Body of pancreas (tissue), 4 donors: ENCODE data around the gene BCKDHB. TPM values are rescaled to one million over a fixed set of nuclear protein-coding genes. Genes with fewer than 3 reads are reported as not detected.

Source experiments
- ATAC-seq: fragments of 150-250 bp; one replicate; pipeline ENCODE4 v1.9.1; 2016
- DNase-seq, 4 donors: peaks; one replicate each; pipeline ENCODE4 v3.0.0-alpha.2; 2019
- H3K27ac ChIP-seq, 4 donors: fragments of 200-600 bp; sonication (generic); 1 replicate in 3 of 4; 2 replicates in 1 of 4; pipeline versions ENCODE4 v1.5.1 to v1.6.1; 2016 to 2019; ENCODE audit warnings: mild to moderate bottlenecking in 1 of 4, mixed read lengths in 1 of 4, moderate library complexity in 1 of 4
- H3K27me3 ChIP-seq, 2 donors: fragments of 200-600 bp; sonication (generic); one replicate each; pipeline ENCODE4 v1.6.0; 2016; ENCODE audit warnings: mild to moderate bottlenecking in 1 of 2
- H3K36me3 ChIP-seq, 2 donors: fragments of 200-600 bp; sonication (generic); replicated peaks in 1 of 2; 2 replicates each; pipeline ENCODE4 v1.5.1; 2016; ENCODE audit warnings: low read depth in 2 of 2; ENCODE audit not compliant: insufficient read depth in 1 of 2
- H3K4me1 ChIP-seq: fragments of 200-600 bp; sonication (generic); one replicate; pipeline ENCODE4 v1.6.0; 2016
- H3K4me3 ChIP-seq, 2 donors: fragments of 200-600 bp; sonication (generic); 1 replicate in 1 of 2; 2 replicates in 1 of 2; pipeline ENCODE4 v1.5.1; 2016 to 2019
- H3K9me3 ChIP-seq, 3 donors: fragments of 200-600 bp; sonication (generic); 1 replicate in 2 of 3; 2 replicates in 1 of 3; pipeline ENCODE4 v1.5.1; 2016
- CTCF ChIP-seq, 7 experiments: fragments of 450-650 bp in 4 of 7; fragments of 200-600 bp in 3 of 7; sonication (generic) in 3 of 7; IDR thresholded peaks; one replicate each; pipeline ENCODE4 v1.5.1; 2016 to 2019; ENCODE audit warnings: antibody characterized with exemption in 7 of 7
- POLR2A ChIP-seq, 3 donors: fragments of 450-650 bp; IDR thresholded peaks; one replicate each; pipeline ENCODE4 v1.6.1; 2016; ENCODE audit warnings: antibody characterized with exemption in 3 of 3, mild to moderate bottlenecking in 2 of 3
- WGBS, 2 donors: methylation state at CpG; one replicate each; pipeline ENCODE4 v1.1.5; 2017; 5-methylcytosine and 5-hydroxymethylcytosine counted together
- intact Hi-C: fragments of 100-400 bp; cut with DNase I; formaldehyde crosslinking; loops from one replicate; pipeline ENCODE4 v1.15.1; 2023
- total RNA-seq, 2 donors: library from RNA; depleted of rRNA; stranded (reverse); fragments of >200 nt; gene quantifications; one replicate each; pipeline ENCODE4 v1.1.0, GENCODE V29; 2016

Gene BCKDHB
- total RNA-seq, 2 donors from 2014 or later = 11.5 to 14.8 TPM

- Histone ChIP-seq H3K36me3 (no peaks in the 10 kb centered on the region), H3K4me3 (no peak overlapping the region), H3K4me1 (no peaks in the 10 kb centered on the region), H3K27ac (no peak overlapping the region), H3K27me3 (no peaks in the 10 kb centered on the region), H3K9me3 (no peaks in the 10 kb centered on the region)
- ATAC-seq (no peak), DNase-seq (no peak)
- TF ChIP-seq CTCF (IDR thresholded peaks at IDR 0.05) (no peak), POLR2A (IDR thresholded peaks at IDR 0.05) (no peak)
- 73 to 75% methylated on average over 4 of the region's 4 CpGs for WGBS, 2 donors
- intact Hi-C loops = no loop called here
Observed at GRCh38 chr6:80181352-80182081, 75.0 kb downstream of the BCKDHB start.

GRCh38 chr6:80182308-80182707 is 75.8 kb downstream of the BCKDHB start:
- ATAC-seq (no peak), DNase-seq (no peak)
- intact Hi-C loops = no loop called here
- Histone ChIP-seq H3K4me1 (no peaks in the 10 kb centered on the region), H3K27me3 (no peaks in the 10 kb centered on the region), H3K36me3 (no peaks in the 10 kb centered on the region), H3K9me3 (no peaks in the 10 kb centered on the region), H3K27ac (no peak overlapping the region), H3K4me3 (no peak overlapping the region)
- TF ChIP-seq POLR2A (IDR thresholded peaks at IDR 0.05) = no peak
- no peak for TF ChIP-seq CTCF (IDR thresholded peaks at IDR 0.05)
- WGBS, 2 donors = 91 to 100% methylated on average over 1 of the region's 1 CpG

- no peak for DNase-seq
- ATAC-seq = no peak
- H3K9me3 ChIP-seq = no peaks in the 10 kb centered on the region
- H3K36me3 ChIP-seq = no peaks in the 10 kb centered on the region
- H3K4me1 ChIP-seq = no peaks in the 10 kb centered on the region
- H3K4me3 ChIP-seq = no peak overlapping the region
- intact Hi-C loops = no loop called here
- no peak overlapping the region for H3K27ac ChIP-seq
- 86 to 94% methylated on average over 4 of the region's 4 CpGs for WGBS, 2 donors
- TF ChIP-seq POLR2A (IDR thresholded peaks at IDR 0.05) (no peak), CTCF (IDR thresholded peaks at IDR 0.05) (no peak)
- no peaks in the 10 kb centered on the region for H3K27me3 ChIP-seq
Observed at GRCh38 chr6:80183019-80183795, 76.7 kb downstream of the BCKDHB start.

GRCh38 chr6:80185492-80185891 is 79.0 kb downstream of the BCKDHB start:
- ATAC-seq (no peak), DNase-seq (no peak)
- intact Hi-C loops = no loop called here
- Histone ChIP-seq H3K4me3 (no peak overlapping the region), H3K9me3 (no peaks in the 10 kb centered on the region), H3K36me3 (no peaks in the 10 kb centered on the region), H3K27ac (no peak overlapping the region), H3K4me1 (no peaks in the 10 kb centered on the region), H3K27me3 (no peaks in the 10 kb centered on the region)
- TF ChIP-seq POLR2A (IDR thresholded peaks at IDR 0.05) (no peak), CTCF (IDR thresholded peaks at IDR 0.05) (no peak)
- 90 to 91% methylated on average over 2 of the region's 2 CpGs for WGBS, 2 donors
